HepG2 (cell line): ENCODE measurements around the gene NCAM2. TPM values are rescaled to one million over a fixed set of nuclear protein-coding genes. Genes with fewer than 3 reads are reported as not detected.

Experiments
- ATAC-seq: fragments of 200-7000 bp; cut with Tn5 transposase; 3 replicates; pipeline ENCODE4 v1.9.1; 2020; ENCODE audit warnings: mild to moderate bottlenecking, moderate library complexity
- BruUV-seq: library from RNA; stranded (reverse); fragments of 400-500 nt; replicated peaks from 2 replicates; lab custom pipeline; 2021; lab: Mats Ljungman, UMichigan
- CTCF ChIA-PET: fragments of 300-600 bp; formaldehyde crosslinking; extraction: SDS; loops from one replicate; lab custom pipeline; 2021; ENCODE audit warnings: low total read pairs, inconsistent platforms, low intra/inter-chr PET ratio; lab: Yijun Ruan, JAX
- POLR2A ChIA-PET: fragments of 350-600 bp; sonication (Branson Sonifier 250); formaldehyde crosslinking; loops from one replicate; lab custom pipeline; 2020; ENCODE audit warnings: antibody characterized with exemption, inconsistent platforms; lab: Yijun Ruan, JAX
- DNase-seq: peaks from one replicate; pipeline ENCODE4 v3.0.0-alpha.2; 2015; ENCODE audit warnings: low spot score
- FAIRE-seq: peaks from 3 replicates; lab custom pipeline; 2011; peaks lifted over from hg19 to GRCh38; lab: Jason Lieb, UNC
- H2AFZ ChIP-seq: one replicate; pipeline ENCODE4 v1.6.1; 2011; ENCODE audit warnings: low read length, inconsistent platforms
- H3K27ac ChIP-seq: fragments of 300-600 bp; 3 replicates; pipeline ENCODE4 v1.8.0; 2011; ENCODE audit warnings: mixed run types, mild to moderate bottlenecking, mixed read lengths, low read length, inconsistent platforms; ENCODE audit not compliant: insufficient read depth; ENCODE audit errors: extremely low read length
- H3K27me3 ChIP-seq, 2 experiments: fragments of 200-600 bp in 1 of 2; 2 replicates in 1 of 2; 3 replicates in 1 of 2; pipeline versions ENCODE4 v1.6.0 to v1.8.0; 2011; ENCODE audit warnings: low read length in 2 of 2, mild to moderate bottlenecking in 2 of 2, moderate library complexity in 2 of 2, inconsistent platforms in 1 of 2; ENCODE audit not compliant: insufficient read depth in 2 of 2, control insufficient read depth in 1 of 2
- H3K36me3 ChIP-seq, 2 experiments: fragments of 200-600 bp in 1 of 2; replicated peaks in 1 of 2; 2 replicates in 1 of 2; 3 replicates in 1 of 2; pipeline versions ENCODE4 v1.5.1 to v1.8.0; 2011; ENCODE audit warnings: low read length in 2 of 2, inconsistent platforms in 1 of 2; ENCODE audit not compliant: insufficient read depth in 2 of 2, control insufficient read depth in 1 of 2
- H3K4me1 ChIP-seq: 2 replicates; pipeline ENCODE4 v1.5.1; 2012; ENCODE audit warnings: low read length, inconsistent platforms; ENCODE audit not compliant: insufficient read depth
- H3K4me2 ChIP-seq: 2 replicates; pipeline ENCODE4 v1.6.0; 2011; ENCODE audit warnings: low read depth, low read length, inconsistent platforms
- H3K4me3 ChIP-seq, 3 experiments: fragments of 200-600 bp in 1 of 3; sonication (generic), shearing (Covaris generic) in 1 of 3; replicated peaks in 1 of 3; 2 replicates each; pipeline ENCODE4 v1.5.1; 2011 to 2016; ENCODE audit warnings: low read length in 3 of 3, inconsistent platforms in 2 of 3, low read depth in 2 of 3, mild to moderate bottlenecking in 2 of 3, control low read depth in 1 of 3, mixed read lengths in 1 of 3; ENCODE audit not compliant: insufficient read depth in 1 of 3
- H3K79me2 ChIP-seq: one replicate; pipeline ENCODE4 v1.6.1; 2011; ENCODE audit warnings: low read length, inconsistent platforms; ENCODE audit not compliant: insufficient read depth
- H3K9ac ChIP-seq: 2 replicates; pipeline ENCODE4 v1.6.0; 2011; ENCODE audit warnings: mild to moderate bottlenecking, low read depth, low read length, inconsistent platforms; ENCODE audit not compliant: insufficient read depth
- H3K9me3 ChIP-seq: 2 replicates; pipeline ENCODE4 v1.5.1; 2012; ENCODE audit warnings: mild to moderate bottlenecking, low read length
- H4K20me1 ChIP-seq: 2 replicates; pipeline ENCODE4 v1.6.0; 2011; ENCODE audit warnings: inconsistent platforms, mild to moderate bottlenecking, low read length, moderate library complexity; ENCODE audit not compliant: insufficient read depth
- BCL6 ChIP-seq: IDR thresholded peaks from 2 replicates; pipeline ENCODE4 v1.6.1; 2016; ENCODE audit warnings: missing genetic modification reagents, missing compliant biosample characterization
- FOXC1 ChIP-seq: sonication (generic); formaldehyde crosslinking; IDR thresholded peaks from 2 replicates; pipeline ENCODE4 v1.8.0; 2022; ENCODE audit warnings: mild to moderate bottlenecking, missing genetic modification reagents, borderline replicate concordance
- NONO ChIP-seq, 2 experiments: fragments of 450-650 bp in 1 of 2; sonication (generic) in 1 of 2; formaldehyde crosslinking in 1 of 2; IDR thresholded peaks in 1 of 2; conservative IDR thresholded peaks in 1 of 2; 2 replicates each; pipeline versions ENCODE4 v1.6.1 to v1.8.0; 2017 to 2022; ENCODE audit warnings: mild to moderate bottlenecking in 1 of 2, missing genetic modification reagents in 1 of 2, moderate library complexity in 1 of 2
- PITX1 ChIP-seq: sonication (generic); formaldehyde crosslinking; IDR thresholded peaks from 2 replicates; pipeline ENCODE4 v1.5.1; 2020; ENCODE audit warnings: mild to moderate bottlenecking, missing genetic modification reagents
- SNAPC2 ChIP-seq: sonication (generic); formaldehyde crosslinking; IDR thresholded peaks from 2 replicates; pipeline ENCODE4 v1.8.1; 2022; ENCODE audit warnings: mild to moderate bottlenecking, missing genetic modification reagents
- SNRNP70 ChIP-seq: fragments of 200-400 bp; formaldehyde crosslinking; IDR thresholded peaks from 2 replicates; pipeline ENCODE4 v1.6.1; 2017; ENCODE audit warnings: mild to moderate bottlenecking, low read depth, low read length, moderate library complexity
- ZBTB3 ChIP-seq: sonication (generic); formaldehyde crosslinking; IDR thresholded peaks from 2 replicates; pipeline ENCODE4 v1.4.0; 2020; ENCODE audit warnings: low read depth, mild to moderate bottlenecking, moderate library complexity, missing genetic modification reagents, borderline replicate concordance
- ZNF883 ChIP-seq: sonication (generic); formaldehyde crosslinking; IDR thresholded peaks from 2 replicates; pipeline ENCODE4 v1.5.1; 2020; ENCODE audit warnings: mild to moderate bottlenecking, missing genetic modification reagents; ENCODE audit errors: not compliant biosample characterization
- WGBS: methylation state at CpG from one replicate; pipeline ENCODE4 v1.1.6; 2017; ENCODE audit warnings: low lambda C conversion rate; 5-methylcytosine and 5-hydroxymethylcytosine counted together
- in situ Hi-C: cut with HindIII; loops from 2 replicates; pipeline ENCODE4 v1.10.0; 2017; ENCODE audit warnings: low pct_unique_long_range_greater_than_20kb; ENCODE audit not compliant: extremely low pct_ligation_motif_present
- intact Hi-C: fragments of 100-400 bp; cut with micrococcal nuclease; formaldehyde crosslinking; loops from one replicate; pipeline ENCODE4 v1.10.0; 2022; ENCODE audit not compliant: unreplicated experiment
- polyA plus RNA-seq, 8 experiments: library from polyadenylated mRNA; depleted of rRNA in 3 of 8; stranded (reverse) in 7 of 8; unstranded in 1 of 8; fragments of >200 nt; fragmentation: Illumina TruSeq in 4 of 8; extraction: Trizol in 4 of 8; gene quantifications; 2 replicates each; pipeline versions ENCODE4 v1.2.1 to v1.2.3, GENCODE V29; 2011 to 2016; ENCODE audit warnings: low read depth in 4 of 8, missing spikeins in 1 of 8, mixed read lengths in 1 of 8; ENCODE audit not compliant: insufficient read depth in 1 of 8
- total RNA-seq, 5 experiments: library from RNA; depleted of rRNA; stranded (reverse); fragments of >200 nt; fragmentation: Illumina TruSeq; extraction: Trizol; gene quantifications; 2 replicates each; pipeline ENCODE4 v1.2.3, GENCODE V29; 2016; ENCODE audit warnings: low read depth in 1 of 5
- TF ChIP-seq, protein P1 (sequence below): sonication (generic); formaldehyde crosslinking; IDR thresholded peaks from 2 replicates; pipeline ENCODE4 v1.4.0; 2020; ENCODE audit warnings: missing genetic modification reagents
- TF ChIP-seq, protein P2 (sequence below): sonication (generic); formaldehyde crosslinking; IDR thresholded peaks from 2 replicates; pipeline ENCODE4 v1.8.1; 2022; ENCODE audit warnings: mild to moderate bottlenecking, missing genetic modification reagents
- TF ChIP-seq, protein P3 (sequence below): sonication (generic); formaldehyde crosslinking; IDR thresholded peaks from 2 replicates; pipeline ENCODE4 v1.4.0; 2020; ENCODE audit warnings: mild to moderate bottlenecking, missing genetic modification reagents
- TF ChIP-seq, protein P4 (sequence below): sonication (generic); formaldehyde crosslinking; IDR thresholded peaks from 2 replicates; pipeline ENCODE4 v1.4.0; 2020; ENCODE audit warnings: missing genetic modification reagents

NCAM2 gene
- total and polyA plus RNA-seq, 2 of the 13 experiments (the other 11 are each of a cell fraction or from before 2014, with no cell fraction given): not detected

DNA sequence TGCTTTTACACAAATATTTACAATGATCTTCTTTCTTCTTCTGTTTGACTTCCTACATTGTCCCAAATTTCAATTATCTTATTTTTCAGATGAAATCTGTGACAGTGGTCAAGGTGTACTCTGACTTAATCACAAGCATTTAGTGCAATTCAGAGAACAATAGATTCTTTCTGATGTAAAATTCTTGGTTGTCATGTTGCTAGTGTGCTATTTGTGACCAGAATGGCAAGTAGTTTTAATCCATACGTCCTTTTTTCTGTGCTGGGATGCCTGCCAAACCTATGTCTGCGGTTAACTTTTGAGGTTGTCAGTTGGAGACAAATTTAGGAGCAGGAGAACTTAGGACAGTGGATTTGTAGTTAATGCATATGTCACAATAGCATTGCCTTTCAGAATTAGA lies 31.0 kb downstream of the NCAM2 start:
- ATAC-seq (no peak), DNase-seq (no peak), FAIRE-seq (no peak)
- no peak overlapping the region for H3K9ac ChIP-seq
- H3K4me3 ChIP-seq: no peak overlapping the region
- intact Hi-C loops: no loop called here
- no peak for TF ChIP-seq PITX1 (CRISPR knock-in tag)
- no peak for TF ChIP-seq SNAPC2 (CRISPR knock-in tag)
- TF ChIP-seq, protein P1, sequence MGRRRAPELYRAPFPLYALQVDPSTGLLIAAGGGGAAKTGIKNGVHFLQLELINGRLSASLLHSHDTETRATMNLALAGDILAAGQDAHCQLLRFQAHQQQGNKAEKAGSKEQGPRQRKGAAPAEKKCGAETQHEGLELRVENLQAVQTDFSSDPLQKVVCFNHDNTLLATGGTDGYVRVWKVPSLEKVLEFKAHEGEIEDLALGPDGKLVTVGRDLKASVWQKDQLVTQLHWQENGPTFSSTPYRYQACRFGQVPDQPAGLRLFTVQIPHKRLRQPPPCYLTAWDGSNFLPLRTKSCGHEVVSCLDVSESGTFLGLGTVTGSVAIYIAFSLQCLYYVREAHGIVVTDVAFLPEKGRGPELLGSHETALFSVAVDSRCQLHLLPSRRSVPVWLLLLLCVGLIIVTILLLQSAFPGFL: no peak
- no peak for TF ChIP-seq ZBTB3 (CRISPR knock-in tag)
- TF ChIP-seq, protein P2, sequence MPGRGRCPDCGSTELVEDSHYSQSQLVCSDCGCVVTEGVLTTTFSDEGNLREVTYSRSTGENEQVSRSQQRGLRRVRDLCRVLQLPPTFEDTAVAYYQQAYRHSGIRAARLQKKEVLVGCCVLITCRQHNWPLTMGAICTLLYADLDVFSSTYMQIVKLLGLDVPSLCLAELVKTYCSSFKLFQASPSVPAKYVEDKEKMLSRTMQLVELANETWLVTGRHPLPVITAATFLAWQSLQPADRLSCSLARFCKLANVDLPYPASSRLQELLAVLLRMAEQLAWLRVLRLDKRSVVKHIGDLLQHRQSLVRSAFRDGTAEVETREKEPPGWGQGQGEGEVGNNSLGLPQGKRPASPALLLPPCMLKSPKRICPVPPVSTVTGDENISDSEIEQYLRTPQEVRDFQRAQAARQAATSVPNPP: no peak
- TF ChIP-seq SNRNP70: no peak
- TF ChIP-seq ZNF883 (CRISPR knock-in tag): no peak
- TF ChIP-seq BCL6: no peak
- TF ChIP-seq, protein P3, sequence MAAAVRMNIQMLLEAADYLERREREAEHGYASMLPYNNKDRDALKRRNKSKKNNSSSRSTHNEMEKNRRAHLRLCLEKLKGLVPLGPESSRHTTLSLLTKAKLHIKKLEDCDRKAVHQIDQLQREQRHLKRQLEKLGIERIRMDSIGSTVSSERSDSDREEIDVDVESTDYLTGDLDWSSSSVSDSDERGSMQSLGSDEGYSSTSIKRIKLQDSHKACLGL (CRISPR knock-in tag): no peak
- TF ChIP-seq, protein P4, sequence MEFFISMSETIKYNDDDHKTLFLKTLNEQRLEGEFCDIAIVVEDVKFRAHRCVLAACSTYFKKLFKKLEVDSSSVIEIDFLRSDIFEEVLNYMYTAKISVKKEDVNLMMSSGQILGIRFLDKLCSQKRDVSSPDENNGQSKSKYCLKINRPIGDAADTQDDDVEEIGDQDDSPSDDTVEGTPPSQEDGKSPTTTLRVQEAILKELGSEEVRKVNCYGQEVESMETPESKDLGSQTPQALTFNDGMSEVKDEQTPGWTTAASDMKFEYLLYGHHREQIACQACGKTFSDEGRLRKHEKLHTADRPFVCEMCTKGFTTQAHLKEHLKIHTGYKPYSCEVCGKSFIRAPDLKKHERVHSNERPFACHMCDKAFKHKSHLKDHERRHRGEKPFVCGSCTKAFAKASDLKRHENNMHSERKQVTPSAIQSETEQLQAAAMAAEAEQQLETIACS: no peak
- no peak for TF ChIP-seq NONO (IDR thresholded peaks at IDR 0.05)
- no peak for TF ChIP-seq NONO (CRISPR knock-in tag; conservative IDR thresholded peaks at IDR 0.05)
- TF ChIP-seq FOXC1 (CRISPR knock-in tag): no peak
- H3K36me3 ChIP-seq: no peaks in the 10 kb centered on the region
- H3K79me2 ChIP-seq: no peaks in the 10 kb centered on the region
- 0% methylated on average over 2 of the region's 2 CpGs for WGBS
- peaks cover 22% of the 10 kb centered on the region for H3K9me3 ChIP-seq
- H3K4me2 ChIP-seq: no peak overlapping the region
- POLR2A ChIA-PET: no interaction called here
- CTCF ChIA-PET: no interaction called here
- BruUV-seq: no TSS peak
- H3K27ac ChIP-seq: no peak overlapping the region
- in situ Hi-C loops: no loop called here
- H3K4me1 ChIP-seq: no peaks in the 10 kb centered on the region
- no peaks in the 10 kb centered on the region for H4K20me1 ChIP-seq
- no peak overlapping the region for H2AFZ ChIP-seq
- no peaks in the 10 kb centered on the region for H3K27me3 ChIP-seq
